ENCODE data around the gene TSPAN16.
"Not testable (repeated sequence)": the region's sequence is repeated elsewhere in the genome, so short reads cannot be mapped to it uniquely, and the experiment has no call there.

TSPAN16 gene

GRCh38 chr19:11321191-11322126 lies 25.5 kb downstream of the TSPAN16 start:
- no peak for DNase-seq

- DNase-seq: no peak
Measured at GRCh38 chr19:11322269-11323024, 26.5 kb downstream of the TSPAN16 start.

GRCh38 chr19:11323601-11324078 lies 27.7 kb downstream of the TSPAN16 start:
- no peak for DNase-seq

GRCh38 chr19:11324079-11324661 lies 28.2 kb downstream of the TSPAN16 start:
- DNase-seq: no peak

GRCh38 chr19:11324748-11325389 lies 28.9 kb downstream of the TSPAN16 start:
- DNase-seq: no peak

GRCh38 chr19:11325544-11325943 lies 29.6 kb downstream of the TSPAN16 start:
- DNase-seq: no peak

- no peak for DNase-seq
Measured at GRCh38 chr19:11330127-11330526, 34.2 kb downstream of the TSPAN16 start.

- DNase-seq: no peak
Measured at GRCh38 chr19:11331502-11331901, 35.5 kb downstream of the TSPAN16 start.

- no peak for DNase-seq
Measured at GRCh38 chr19:11332822-11333221, 36.9 kb downstream of the TSPAN16 start.

GRCh38 chr19:11333838-11334237 lies 37.9 kb downstream of the TSPAN16 start:
- not testable (repeated sequence) for DNase-seq

GRCh38 chr19:11335449-11336146 lies 39.6 kb downstream of the TSPAN16 start:
- DNase-seq: no peak

GRCh38 chr19:11337080-11337479 lies 41.1 kb downstream of the TSPAN16 start:
- no peak for DNase-seq

- no peak for DNase-seq
Measured at GRCh38 chr19:11338121-11338520, 42.2 kb downstream of the TSPAN16 start.

GRCh38 chr19:11338569-11339253 lies 42.8 kb downstream of the TSPAN16 start:
- no peak for DNase-seq

GRCh38 chr19:11339254-11340098 lies 43.5 kb downstream of the TSPAN16 start, which contains the start of gene RAB3D:
RAB3D (minus strand) TSS chr19:11339657; CDS start chr19:11337399, 2,258 bp downstream.
- peak; percentile 25 to 77 for DNase-seq

- not testable (repeated sequence) for DNase-seq
Measured at GRCh38 chr19:11340099-11340467, 44.1 kb downstream of the TSPAN16 start.

GRCh38 chr19:11342429-11342828 lies 46.5 kb downstream of the TSPAN16 start:
- no peak for DNase-seq

- no peak for DNase-seq
Measured at GRCh38 chr19:11345122-11345803, 49.3 kb downstream of the TSPAN16 start.

- peak; percentile 84 to 89 for DNase-seq
Measured at GRCh38 chr19:11346104-11346940, 50.4 kb downstream of the TSPAN16 start, which contains the start of the genes CCDC159 and TMEM205. CCDC159 (plus strand) TSS chr19:11346519; CDS start chr19:11346607, 88 bp downstream. TMEM205 (minus strand) TSS chr19:11346268; CDS start chr19:11345619, 649 bp downstream.

All from NCI-H187 (cell line).